Muscle layer of duodenum (tissue), 2 donors: ENCODE measurements around the gene TMUB1.
A peak's percentile ranks its signal among the peaks of the same experiment; 100 is the strongest.

Experiments
- H3K27ac ChIP-seq: one replicate; pipeline ENCODE4 v1.7.0; 2013; ENCODE audit warnings: mild to moderate bottlenecking, low read length
- H3K27me3 ChIP-seq: one replicate; pipeline ENCODE4 v1.7.0; 2013; ENCODE audit warnings: low read depth, mild to moderate bottlenecking, control low read depth, low read length
- H3K36me3 ChIP-seq, 2 donors: one replicate each; pipeline ENCODE4 v1.7.0; 2013; ENCODE audit warnings: low read length in 2 of 2, control low read depth in 1 of 2, mild to moderate bottlenecking in 1 of 2; ENCODE audit not compliant: insufficient read depth in 2 of 2, control insufficient read depth in 1 of 2
- H3K4me1 ChIP-seq, 2 donors: one replicate each; pipeline ENCODE4 v1.7.0; 2013; ENCODE audit warnings: low read length in 2 of 2, mild to moderate bottlenecking in 2 of 2, control low read depth in 1 of 2, moderate library complexity in 1 of 2; ENCODE audit not compliant: insufficient read depth in 2 of 2, control insufficient read depth in 1 of 2
- H3K4me3 ChIP-seq, 2 donors: one replicate each; pipeline ENCODE4 v1.7.0; 2013; ENCODE audit warnings: low read length in 2 of 2, low read depth in 1 of 2, mild to moderate bottlenecking in 1 of 2
- H3K9me3 ChIP-seq, 2 donors: one replicate each; pipeline ENCODE4 v1.7.0; 2013; ENCODE audit warnings: low read length in 2 of 2, control low read depth in 1 of 2, mild to moderate bottlenecking in 1 of 2; ENCODE audit not compliant: control insufficient read depth in 1 of 2
- donor health status: healthy.

TMUB1 gene

DNA sequence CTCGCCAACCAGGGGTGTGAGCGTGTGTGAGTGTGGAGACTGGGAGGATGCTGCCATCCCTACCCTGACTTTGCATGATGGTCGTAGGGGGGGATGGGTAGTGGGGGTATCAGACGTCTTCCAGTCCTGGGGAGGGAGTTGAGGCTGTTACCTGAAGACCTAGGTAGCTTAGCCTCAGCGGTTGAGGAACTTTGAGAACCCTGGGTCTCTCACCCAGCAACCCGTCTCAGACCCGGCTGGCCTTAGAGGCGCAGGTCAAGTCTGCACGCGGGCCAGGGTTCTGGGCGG is 21.2 kb downstream of the TMUB1 start:
- peak overlapping the region in 1 of 2 donors; percentile 92 for H3K4me3 ChIP-seq

DNA sequence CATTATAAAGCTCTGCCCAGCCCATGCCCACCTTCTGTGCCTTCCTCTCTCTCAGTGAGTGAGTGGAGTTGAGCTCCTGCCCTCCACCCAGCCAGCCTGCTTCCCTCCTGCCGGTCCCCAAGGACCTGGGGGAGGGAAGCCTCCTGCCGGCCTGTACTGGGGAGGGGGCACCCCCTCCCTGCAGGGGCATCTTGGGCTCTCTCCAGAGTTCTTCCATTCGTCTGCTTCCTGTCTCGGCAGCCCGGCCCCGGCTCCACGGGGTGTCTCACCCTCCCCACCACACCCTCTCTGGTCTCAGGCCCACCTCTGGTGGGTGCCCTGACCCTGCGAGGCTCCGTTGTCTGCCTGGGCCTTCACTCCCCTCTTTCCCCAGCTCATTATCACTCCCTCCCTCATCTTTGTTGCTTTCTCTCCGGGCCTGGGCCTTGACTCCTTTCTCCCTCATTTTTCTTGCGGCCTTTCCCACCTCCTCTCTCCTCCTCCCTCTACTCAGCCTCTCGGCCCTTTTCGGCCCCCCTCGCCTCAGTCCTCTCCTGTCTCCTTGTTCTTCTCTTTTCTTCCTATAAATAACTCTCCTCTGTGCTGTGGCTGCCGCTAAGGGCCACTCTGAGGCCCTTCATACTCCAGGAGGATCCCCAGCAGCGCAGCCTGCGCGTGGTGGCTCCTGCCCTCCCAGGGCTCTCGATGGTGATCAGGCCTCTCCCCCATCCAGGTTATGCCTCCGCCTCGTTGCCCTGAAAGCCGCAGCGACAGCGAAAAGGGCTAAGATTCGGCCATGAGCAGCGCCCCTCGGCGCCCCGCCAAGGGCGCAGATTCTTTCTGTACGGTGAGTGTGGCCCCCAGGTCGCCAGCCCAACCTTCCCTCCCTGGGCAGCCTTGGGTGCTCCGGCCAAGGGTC is 21.8 kb downstream of the TMUB1 start:
- Histone ChIP-seq H3K27me3 (no peaks in the 10 kb centered on the region), H3K27ac (no peak overlapping the region), H3K36me3 (peaks cover 15 to 22% of the 10 kb centered on the region in 2 donors), H3K4me1 (peaks cover 23 to 49% of the 10 kb centered on the region in 2 donors), H3K4me3 (peak overlapping the region; percentile 92 to 93), H3K9me3 (no peaks in the 10 kb centered on the region)

More for the DNA sequence above, 21.2 kb downstream of the TMUB1 start:
- Histone ChIP-seq H3K4me1 (peaks cover 22 to 44% of the 10 kb centered on the region in 2 donors), H3K9me3 (no peaks in the 10 kb centered on the region), H3K36me3 (peaks cover 15 to 28% of the 10 kb centered on the region in 2 donors), H3K27me3 (no peaks in the 10 kb centered on the region), H3K27ac (no peak overlapping the region)

DNA sequence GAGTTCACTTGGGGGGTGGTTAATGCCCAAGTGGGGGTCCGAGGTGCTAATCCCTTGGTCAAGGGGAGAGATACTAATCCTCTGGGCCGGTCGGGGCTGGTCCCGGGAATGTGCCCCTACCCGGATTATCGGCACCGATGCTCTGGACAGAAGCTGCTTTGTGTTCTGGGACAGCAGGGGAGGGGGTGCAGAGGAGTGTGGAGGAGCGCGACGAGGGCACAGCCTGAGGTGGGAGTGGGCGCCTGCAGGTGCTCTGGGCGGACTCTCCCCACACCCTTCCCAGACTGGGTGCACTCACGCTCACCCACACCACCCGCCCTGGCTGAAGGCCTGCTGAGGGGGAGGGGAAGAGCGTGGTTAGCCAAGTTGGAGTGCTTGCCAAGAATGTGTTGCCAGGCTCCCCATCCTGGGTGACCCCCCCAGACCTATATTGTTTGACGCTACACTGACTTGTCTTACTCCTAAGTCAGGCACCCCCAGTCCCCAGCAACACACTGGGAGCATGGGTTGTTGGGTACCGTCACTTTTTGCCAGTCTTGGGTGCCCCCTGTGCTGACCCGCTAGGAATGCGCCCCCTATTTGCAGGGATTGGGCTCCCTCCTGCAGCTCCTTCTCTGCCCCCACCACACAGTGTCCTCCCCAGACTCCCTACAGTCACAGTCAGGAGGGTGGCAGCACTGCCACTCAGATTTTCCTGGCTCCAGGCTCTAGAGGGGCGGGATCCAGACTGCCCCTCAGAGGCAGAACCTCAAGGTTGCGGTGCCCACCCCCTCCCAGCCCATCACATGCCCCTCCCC is 22.7 kb downstream of the TMUB1 start:
- no peaks in the 10 kb centered on the region for H3K27me3 ChIP-seq
- peak overlapping the region; percentile 92 to 93 for H3K4me3 ChIP-seq
- no peaks in the 10 kb centered on the region for H3K9me3 ChIP-seq
- peaks cover 12 to 13% of the 10 kb centered on the region in 2 donors for H3K36me3 ChIP-seq
- H3K27ac ChIP-seq = peak overlapping the region; percentile 51
- peaks cover 23 to 49% of the 10 kb centered on the region in 2 donors for H3K4me1 ChIP-seq

DNA sequence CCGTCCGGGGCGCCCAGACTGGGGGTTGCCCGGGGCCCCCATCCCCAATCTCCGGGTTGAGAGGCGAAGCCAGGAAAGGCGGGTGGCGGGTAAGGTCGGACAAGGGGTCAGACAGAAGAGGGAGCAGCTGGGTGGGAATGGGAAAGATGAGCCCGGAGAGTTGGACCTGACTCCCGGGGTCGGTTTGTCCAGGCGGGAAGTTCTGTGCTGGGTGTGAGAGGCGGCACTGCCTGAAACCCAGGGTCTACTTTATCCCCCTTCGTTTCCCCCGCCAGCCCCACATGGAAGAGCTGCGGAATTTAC is 23.2 kb downstream of the TMUB1 start:
- H3K27me3 ChIP-seq = no peaks in the 10 kb centered on the region
- no peaks in the 10 kb centered on the region for H3K9me3 ChIP-seq
- peaks cover 23 to 49% of the 10 kb centered on the region in 2 donors for H3K4me1 ChIP-seq
- H3K36me3 ChIP-seq = peaks cover 7 to 8% of the 10 kb centered on the region in 2 donors
- H3K4me3 ChIP-seq = peak overlapping the region; percentile 92 to 93
- peak overlapping the region; percentile 51 for H3K27ac ChIP-seq

DNA sequence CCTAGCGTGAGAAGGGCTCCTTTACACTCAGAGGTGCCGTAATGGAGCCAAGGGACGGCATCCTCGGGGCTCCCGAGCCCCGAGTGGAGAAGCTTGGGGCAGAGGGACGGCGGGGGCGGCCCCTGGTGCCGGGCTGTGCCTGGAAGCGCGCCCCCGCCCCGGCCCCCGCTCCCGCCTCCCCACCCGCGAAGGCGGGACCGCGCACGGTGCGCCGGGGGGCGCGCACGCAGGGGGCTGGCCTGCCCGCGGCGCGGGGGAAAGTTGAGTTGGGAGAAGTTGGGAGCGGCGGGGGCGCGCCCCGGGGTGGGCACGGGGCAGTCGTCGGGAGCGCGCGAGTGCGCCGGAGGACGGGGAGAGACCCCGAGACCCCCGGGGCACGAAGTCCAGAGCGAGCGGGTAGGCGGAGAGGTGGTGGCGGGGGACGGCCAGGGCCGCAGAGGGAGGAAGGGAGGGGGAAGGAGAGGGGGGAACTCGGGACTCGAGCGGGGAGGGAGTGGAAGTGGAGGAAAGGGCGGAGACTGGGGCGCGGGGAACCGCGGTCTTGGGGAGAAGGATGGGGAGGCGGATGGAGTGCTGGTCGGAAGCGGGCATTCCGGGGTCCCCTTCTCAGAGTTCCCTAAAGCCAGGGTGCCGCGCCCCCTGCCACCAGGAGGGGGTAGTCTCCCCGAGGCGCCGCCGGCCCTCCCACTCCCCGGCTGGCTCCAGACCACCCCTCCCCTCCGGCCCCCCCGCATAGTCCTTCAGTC is 23.8 kb downstream of the TMUB1 start, which contains the start of gene SLC4A2:
Gene SLC4A2, plus strand, starts transcription at position 223 of the 746 bp plus-strand sequence. CDS start 2,399 bp downstream, outside the sequence.
- H3K4me1 ChIP-seq = peaks cover 23 to 49% of the 10 kb centered on the region in 2 donors
- peaks cover 1 to 2% of the 10 kb centered on the region in 2 donors for H3K36me3 ChIP-seq
- H3K4me3 ChIP-seq = peak within 1 kb of the TSS; percentile 92 to 93
- H3K27me3 ChIP-seq = no peaks in the 10 kb centered on the region
- no peaks in the 10 kb centered on the region for H3K9me3 ChIP-seq
- H3K27ac ChIP-seq = peak within 1 kb of the TSS; percentile 99

DNA sequence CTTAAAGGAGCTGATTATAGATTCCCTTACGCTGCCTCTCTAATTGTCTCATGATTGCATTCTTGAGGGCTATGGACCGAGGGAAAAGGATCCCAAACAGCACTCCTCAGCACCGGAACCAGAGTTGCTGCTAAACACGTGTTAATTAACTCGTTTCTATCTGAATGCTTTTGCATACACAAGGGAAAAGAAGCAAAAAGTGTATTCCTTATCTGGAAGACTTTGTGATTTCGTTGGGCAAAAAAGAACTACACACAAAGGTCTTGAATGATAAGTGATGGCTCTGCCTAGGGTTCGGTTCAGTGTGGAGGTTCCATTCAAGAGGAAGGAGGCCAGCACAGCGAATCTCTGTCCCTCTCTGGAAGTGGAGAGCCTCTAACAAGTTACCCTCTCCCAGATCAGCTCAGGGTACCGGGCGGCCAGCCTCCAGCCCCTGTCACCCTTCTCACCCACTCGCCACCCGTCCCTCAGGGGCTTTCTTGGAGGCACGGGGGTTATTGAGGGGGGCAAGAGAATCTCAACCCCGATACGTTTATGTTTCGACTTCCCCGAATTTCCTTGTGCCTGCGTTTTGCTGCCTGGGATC is 24.4 kb downstream of the TMUB1 start:
- H3K9me3 ChIP-seq = no peaks in the 10 kb centered on the region
- H3K4me3 ChIP-seq = peak overlapping the region; percentile 92 to 93
- H3K36me3 ChIP-seq = peaks cover 0 to 3% of the 10 kb centered on the region in 2 donors
- peaks cover 23 to 49% of the 10 kb centered on the region in 2 donors for H3K4me1 ChIP-seq
- H3K27me3 ChIP-seq = no peaks in the 10 kb centered on the region
- H3K27ac ChIP-seq = peak overlapping the region; percentile 99

DNA sequence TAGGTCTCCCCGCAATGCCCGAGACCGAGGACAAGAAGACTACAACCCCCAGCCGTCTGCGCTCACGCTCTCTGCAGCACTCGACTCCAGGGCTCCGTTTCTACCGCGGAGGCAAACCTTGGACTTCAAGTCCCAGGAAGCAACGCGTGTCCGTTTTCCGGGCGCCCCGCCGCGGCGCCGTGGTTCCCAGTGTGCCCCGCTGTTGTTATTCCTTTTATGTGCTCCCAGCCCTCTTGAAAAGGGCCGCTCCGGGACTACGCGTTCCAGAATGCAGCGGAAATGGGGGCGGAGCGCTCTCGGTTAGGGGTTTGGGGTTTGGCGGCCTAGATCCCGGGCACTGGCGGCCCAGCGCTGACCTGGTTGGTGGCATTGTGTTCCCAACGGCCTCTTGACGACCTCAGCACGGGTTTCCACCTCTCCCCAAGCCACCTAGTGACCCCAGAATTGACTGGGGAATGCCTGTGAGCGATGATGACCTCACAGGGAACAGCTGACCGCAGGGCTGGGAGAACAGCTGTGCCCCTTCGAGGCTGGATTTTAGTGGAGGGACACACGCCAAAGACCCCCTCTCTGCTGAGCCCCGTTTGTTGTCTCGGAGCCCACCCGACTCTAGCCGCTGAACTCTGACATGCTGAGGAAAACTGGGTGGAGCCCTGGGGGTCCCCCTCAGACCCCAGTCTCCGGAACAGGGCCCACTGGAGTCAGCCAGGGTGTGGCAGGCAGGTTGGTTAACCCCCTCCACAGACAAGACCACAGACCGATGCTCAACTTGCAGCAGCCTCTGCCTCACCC is 25.1 kb downstream of the TMUB1 start:
- Histone ChIP-seq H3K36me3 (peaks cover 0 to 6% of the 10 kb centered on the region in 2 donors), H3K4me3 (peak overlapping the region; percentile 92 to 93), H3K27ac (peak overlapping the region; percentile 99), H3K4me1 (peaks cover 23 to 49% of the 10 kb centered on the region in 2 donors), H3K9me3 (no peaks in the 10 kb centered on the region), H3K27me3 (no peaks in the 10 kb centered on the region)

DNA sequence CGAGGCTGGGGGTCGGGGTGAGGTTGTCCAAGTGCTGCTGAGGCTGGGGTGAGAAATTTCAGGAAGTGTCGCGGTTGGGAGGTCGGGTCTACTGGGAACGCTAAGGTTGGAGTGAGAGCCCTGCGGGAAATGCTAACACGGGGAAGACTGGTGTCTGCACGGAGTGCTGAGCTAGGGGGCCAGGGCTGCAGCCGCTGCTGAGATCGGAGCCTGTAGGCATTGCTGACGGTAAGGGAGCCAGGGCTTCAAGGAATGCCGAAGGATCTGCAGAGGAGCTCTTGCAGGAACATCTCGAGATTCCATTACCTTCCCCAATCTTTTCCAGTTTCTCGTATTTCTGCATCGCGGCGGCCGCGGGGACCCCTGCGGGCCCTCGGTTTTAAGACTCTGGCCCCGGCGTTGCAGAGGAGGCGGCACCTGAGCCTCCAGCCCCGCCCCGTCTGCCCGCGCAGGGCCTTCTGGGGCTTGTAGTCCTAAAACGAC is 25.7 kb downstream of the TMUB1 start, which contains the start of gene CDK5:
Gene CDK5, minus strand, starts transcription at position 392 of the 483 bp plus-strand sequence. Its CDS starts 49 bp downstream, at position 343.
- H3K9me3 ChIP-seq = no peaks in the 10 kb centered on the region
- peaks cover 23 to 46% of the 10 kb centered on the region in 2 donors for H3K4me1 ChIP-seq
- H3K27me3 ChIP-seq = no peaks in the 10 kb centered on the region
- H3K27ac ChIP-seq = peak within 1 kb of the TSS; percentile 99
- peaks cover 0 to 6% of the 10 kb centered on the region in 2 donors for H3K36me3 ChIP-seq
- H3K4me3 ChIP-seq = peak within 1 kb of the TSS; percentile 92 to 93

DNA sequence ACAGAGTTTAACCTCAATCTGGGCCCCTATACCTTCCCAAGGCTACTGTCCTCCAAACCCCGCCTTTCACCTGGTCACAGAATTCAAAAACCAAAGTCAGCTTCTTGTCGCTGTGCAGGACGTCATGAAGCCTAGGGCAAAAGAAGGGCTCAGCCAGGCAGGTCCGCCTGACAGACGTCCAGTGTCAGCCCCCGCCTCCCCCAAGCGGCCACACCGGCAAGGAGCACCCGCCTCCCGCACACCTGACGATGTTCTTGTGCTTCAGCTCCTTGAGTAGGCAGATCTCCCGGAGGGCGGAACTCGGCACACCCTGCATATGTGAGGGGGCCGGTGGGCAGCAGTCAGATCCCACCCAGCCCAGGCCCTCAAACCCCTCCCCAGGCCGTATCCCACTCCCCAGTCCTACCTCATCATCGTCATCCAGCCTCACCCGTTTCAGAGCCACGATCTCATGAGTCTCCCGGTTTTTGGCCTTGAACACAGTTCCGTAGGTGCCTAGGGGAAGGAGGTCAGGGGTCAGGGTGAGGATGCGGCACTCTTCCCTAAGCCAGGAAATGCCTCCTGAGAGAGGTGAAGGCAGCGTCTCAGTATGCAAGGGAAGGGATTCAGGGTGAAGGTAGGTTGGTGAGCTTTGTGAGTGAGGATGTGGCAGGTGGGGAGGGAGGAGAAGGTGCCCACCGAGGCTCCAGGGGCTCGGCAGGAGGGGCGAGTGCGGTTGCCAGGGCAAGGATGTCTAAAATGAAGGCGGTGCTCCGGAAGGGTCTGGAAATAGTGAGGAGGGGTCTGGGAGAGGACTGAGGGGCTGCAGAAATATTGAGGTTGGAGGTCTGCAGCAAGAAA is 26.4 kb downstream of the TMUB1 start:
- H3K36me3 ChIP-seq = peaks cover 0 to 6% of the 10 kb centered on the region in 2 donors
- no peaks in the 10 kb centered on the region for H3K27me3 ChIP-seq
- H3K4me1 ChIP-seq = peaks cover 21 to 39% of the 10 kb centered on the region in 2 donors
- no peak overlapping the region for H3K27ac ChIP-seq
- H3K9me3 ChIP-seq = no peaks in the 10 kb centered on the region
- H3K4me3 ChIP-seq = peak overlapping the region; percentile 92 to 93
